K562 (cell line): ENCODE results near the gene UTP11. TPM values are rescaled to one million over a fixed set of nuclear protein-coding genes. Genes with fewer than 3 reads are reported as not detected.

Source experiments
- CTCF ChIP-seq, 3 experiments: IDR thresholded peaks in 2 of 3; conservative IDR thresholded peaks in 1 of 3; 2 replicates each; pipeline ENCODE4 v1.5.1; 2011 to 2012; ENCODE audit warnings: low read length in 3 of 3, mild to moderate bottlenecking in 3 of 3, control low read depth in 2 of 3, improper control_type of control experiment in 1 of 3, inconsistent platforms in 1 of 3, low read depth in 1 of 3, mixed read lengths in 1 of 3, moderate library complexity in 1 of 3; ENCODE audit not compliant: insufficient read depth in 2 of 3
- DDX20 ChIP-seq: fragments of 450-650 bp; IDR thresholded peaks from 2 replicates; pipeline ENCODE4 v1.6.1; 2016; ENCODE audit warnings: missing genetic modification characterization, low read depth, mild to moderate bottlenecking, missing compliant biosample characterization, moderate library complexity
- ETS2 ChIP-seq: IDR thresholded peaks from 2 replicates; pipeline ENCODE4 v1.6.1; 2016; ENCODE audit warnings: borderline replicate concordance, missing genetic modification characterization, mild to moderate bottlenecking, moderate library complexity, missing compliant biosample characterization; ENCODE audit not compliant: poor library complexity, severe bottlenecking
- KAT8 ChIP-seq: fragments of 450-650 bp; IDR thresholded peaks from 2 replicates; pipeline ENCODE4 v1.6.1; 2016; ENCODE audit warnings: low read depth, mild to moderate bottlenecking
- MLLT1 ChIP-seq, 2 experiments: fragments of 450-650 bp; IDR thresholded peaks; 2 replicates each; pipeline ENCODE4 v1.6.1; 2016
- MYC ChIP-seq, 2 experiments: fragments of 250-450 bp in 1 of 2; sonication (Bioruptor Pico) in 1 of 2; IDR thresholded peaks; 2 replicates each; pipeline versions ENCODE4 v1.5.1 to v1.6.1; 2012 to 2021; ENCODE audit warnings: low read depth in 2 of 2, borderline replicate concordance in 1 of 2, improper control_type of control experiment in 1 of 2, low read length in 1 of 2, mild to moderate bottlenecking in 1 of 2, moderate library complexity in 1 of 2
- NCOA1 ChIP-seq: fragments of 450-650 bp; IDR thresholded peaks from 2 replicates; pipeline ENCODE4 v1.6.1; 2016; ENCODE audit warnings: low read depth
- POLR2A ChIP-seq: fragments of 450-650 bp; conservative IDR thresholded peaks from 2 replicates; pipeline ENCODE4 v1.6.1; 2016
- POLR3A ChIP-seq: IDR thresholded peaks from 2 replicates; pipeline ENCODE4 v1.6.1; 2011; ENCODE audit warnings: borderline replicate concordance, mild to moderate bottlenecking, moderate library complexity; ENCODE audit not compliant: insufficient read length, insufficient read depth; ENCODE audit errors: extremely low read depth
- PPARD ChIP-seq: fragments of 250-450 bp; sonication (Bioruptor Pico); IDR thresholded peaks from 2 replicates; pipeline ENCODE4 v1.8.0; 2022; ENCODE audit warnings: inconsistent platforms, mild to moderate bottlenecking, moderate library complexity
- THRB ChIP-seq: fragments of 450-650 bp; formaldehyde crosslinking; conservative IDR thresholded peaks from 2 replicates; pipeline ENCODE4 v1.4.0; 2022; ENCODE audit warnings: mild to moderate bottlenecking, missing genetic modification characterization
- ZBTB11 ChIP-seq, 3 experiments: fragments of 200-800 bp in 1 of 3; fragments of 250-450 bp in 1 of 3; fragments of 450-650 bp in 1 of 3; sonication (Bioruptor Pico) in 1 of 3; sonication (Bioruptor generic) in 1 of 3; formaldehyde crosslinking in 1 of 3; IDR thresholded peaks; 2 replicates each; pipeline versions ENCODE4 v1.6.1 to v1.8.0; 2016 to 2022; ENCODE audit warnings: mild to moderate bottlenecking in 2 of 3, missing genetic modification characterization in 2 of 3, missing compliant biosample characterization in 1 of 3, moderate library complexity in 1 of 3
- ZNF12 ChIP-seq: sonication (generic); formaldehyde crosslinking; IDR thresholded peaks from 2 replicates; pipeline ENCODE4 v1.4.0; 2020; ENCODE audit warnings: mild to moderate bottlenecking, missing genetic modification reagents
- polyA plus RNA-seq, 8 experiments: library from polyadenylated mRNA; depleted of rRNA in 4 of 8; stranded (reverse) in 5 of 8; unstranded in 3 of 8; fragments of >200 nt; fragmentation: Nextera tagmentation in 2 of 8; fragmentation: Illumina TruSeq in 1 of 8; extraction: Ambion mirVana in 2 of 8; extraction: Trizol in 1 of 8; gene quantifications; 2 replicates each; pipeline versions ENCODE4 v1.2.1 to v1.2.3, GENCODE V29; 2011 to 2014; ENCODE audit warnings: inconsistent platforms in 1 of 8, missing spikeins in 1 of 8
- total RNA-seq, 7 experiments: library from RNA; depleted of rRNA in 6 of 7; stranded (reverse); fragments of >200 nt in 6 of 7; fragmentation: Illumina TruSeq in 2 of 7; extraction: Trizol in 2 of 7; gene quantifications; 2 replicates each; pipeline versions ENCODE4 v1.2.1 to v1.2.3, GENCODE V29; 2011 to 2021; ENCODE audit warnings: low replicate concordance in 1 of 7

Gene UTP11
- total and polyA plus RNA-seq, 9 of the 15 experiments (the other 6 are each of a cell fraction or from before 2014, with no cell fraction given), result 91.1 to 378 (median 221) TPM

GRCh38 chr1:38009088-38009840, 3.3 kb upstream of the UTP11 start (continued):
- TF ChIP-seq CTCF (IDR thresholded peaks at IDR 0.05 in 2 of 3, conservative IDR thresholded peaks at IDR 0.05 in 1 of 3; ENCODE audit: insufficient read depth in 2 of 3, low read depth in 1 of 3, low read length in 3 of 3) (peak; percentile 15 to 55 (median 53); a peak in 3 of 6 replicates), POLR2A (peak; percentile 73; the same call in 1 of the 2 replicates), MYC (IDR thresholded peaks at IDR 0.05; ENCODE audit: low read depth, low read length) (peak; percentile 66), MYC (CRISPR knock-in tag; IDR thresholded peaks at IDR 0.05; ENCODE audit: borderline replicate concordance, low read depth) (peak; percentile 18; the same call in 1 of the 2 replicates), ZBTB11 (CRISPR knock-in tag; IDR thresholded peaks at IDR 0.05) (peak in 1 of 3 experiments; percentile 86; a peak in 2 of 6 replicates), PPARD (CRISPR knock-in tag) (no peak), DDX20 (no peak), ETS2 (tag) (no peak), NCOA1 (no peak), ZNF12 (CRISPR knock-in tag) (no peak), POLR3A (no peak), MLLT1 (IDR thresholded peaks at IDR 0.05) (peak in 1 of 2 experiments; percentile 40; a peak in 1 of 4 replicates), THRB (CRISPR knock-in tag) (0 out of 2 replicates have a peak, but pooled peaks have one; percentile 8), KAT8 (no peak)
